GM18502 (cell line): ENCODE results near the gene APOBEC3H.
"Not testable (repeated sequence)": the region's sequence is repeated elsewhere in the genome, so short reads cannot be mapped to it uniquely, and the experiment has no call there.

ENCODE experiments used
- ATAC-seq: cut with Tn5 transposase; IDR thresholded peaks from one replicate; pipeline ENCODE4 v1.9.1; 2021; ENCODE audit warnings: mild to moderate bottlenecking; ENCODE audit not compliant: unreplicated experiment, poor library complexity

The APOBEC3H gene

DNA sequence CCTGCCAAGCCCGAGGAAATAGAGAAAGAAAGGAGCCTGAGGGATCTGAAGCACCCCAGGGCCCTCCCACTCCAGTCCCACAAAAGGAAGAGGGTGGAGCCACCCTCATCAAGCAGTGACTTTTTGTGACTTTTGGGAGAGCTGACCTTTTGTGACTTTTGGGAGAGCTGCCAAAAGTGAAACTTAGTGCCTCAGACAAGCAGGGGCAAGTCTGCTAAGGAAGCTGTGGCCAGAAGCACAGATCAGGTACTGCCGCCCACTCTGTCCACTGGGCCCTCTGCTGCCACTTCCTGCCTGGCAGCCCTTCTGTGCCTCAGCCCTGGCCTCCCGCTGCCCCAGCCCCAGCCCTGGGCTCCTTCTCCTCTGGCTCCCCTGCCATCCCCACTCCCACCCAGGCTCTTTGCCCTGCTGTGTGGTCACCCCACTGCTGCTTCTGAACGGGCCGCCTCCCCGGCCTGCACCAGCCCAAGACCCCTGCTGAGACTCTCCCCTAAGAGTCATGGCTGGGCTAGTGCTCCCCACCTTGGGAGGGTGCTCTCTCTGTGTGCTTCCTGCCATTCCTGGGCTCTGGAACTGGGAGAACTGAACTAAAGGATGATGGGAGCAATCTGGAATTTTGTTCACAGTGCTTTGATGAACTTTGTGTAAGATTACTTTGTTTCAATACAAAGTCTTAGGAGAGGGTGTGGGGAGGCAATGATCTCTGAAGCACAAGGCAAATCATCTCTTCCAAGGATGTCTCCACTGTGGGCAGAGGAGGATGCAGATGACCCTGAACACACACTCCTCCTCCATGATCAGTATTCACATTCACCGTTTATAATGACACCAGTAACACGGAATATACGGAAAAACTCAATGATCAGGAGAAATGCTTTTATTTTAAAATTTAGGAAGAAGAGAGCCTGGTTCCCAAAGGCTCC lies at the start of gene APOBEC3H:
Gene APOBEC3H (plus strand): TSS at position 147 of the 923 bp plus-strand sequence. CDS start 3,035 bp downstream, outside the sequence.
- no peak for ATAC-seq

DNA sequence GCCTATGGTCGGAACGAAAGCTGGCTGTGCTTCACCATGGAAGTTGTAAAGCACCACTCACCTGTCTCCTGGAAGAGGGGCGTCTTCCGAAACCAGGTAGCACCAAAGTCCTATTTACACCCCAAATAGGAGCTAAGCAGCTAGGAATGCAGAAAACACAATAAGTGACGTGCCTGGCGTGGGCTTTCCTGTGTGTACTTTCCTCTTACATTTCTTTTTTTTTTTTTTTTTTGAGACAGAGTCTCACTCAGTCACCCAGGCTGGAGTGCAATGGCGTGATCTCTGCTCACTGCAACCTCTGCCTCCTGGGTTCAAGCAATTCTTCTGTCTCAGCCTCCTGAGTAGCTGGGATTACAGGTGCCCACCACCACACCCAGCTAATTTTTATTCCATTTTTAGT lies 47.6 kb upstream of the APOBEC3H start:
- ATAC-seq: not testable (repeated sequence)

DNA sequence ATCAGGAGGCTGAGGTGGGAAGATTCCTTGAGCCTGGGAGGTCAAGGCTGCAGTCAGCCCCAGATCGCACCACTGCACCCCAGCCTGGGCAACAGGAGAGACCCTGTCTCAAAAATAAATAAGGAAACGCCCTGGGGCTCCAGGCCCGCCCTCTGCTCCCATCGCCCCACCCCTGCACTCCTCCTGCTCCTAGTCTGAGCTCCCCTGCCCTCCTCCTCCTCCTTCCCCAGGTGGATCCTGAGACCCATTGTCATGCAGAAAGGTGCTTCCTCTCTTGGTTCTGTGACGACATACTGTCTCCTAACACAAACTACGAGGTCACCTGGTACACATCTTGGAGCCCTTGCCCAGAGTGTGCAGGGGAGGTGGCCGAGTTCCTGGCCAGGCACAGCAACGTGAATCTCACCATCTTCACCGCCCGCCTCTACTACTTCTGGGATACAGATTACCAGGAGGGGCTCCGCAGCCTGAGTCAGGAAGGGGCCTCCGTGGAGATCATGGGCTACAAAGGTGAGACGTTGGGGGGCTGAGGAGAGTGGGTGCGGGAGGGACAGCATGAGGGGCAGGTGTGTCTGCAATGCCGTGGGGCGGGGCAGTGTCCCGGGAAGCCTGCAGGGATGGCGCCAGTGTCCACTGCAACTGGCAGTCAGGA lies 45.1 kb upstream of the APOBEC3H start:
- not testable (repeated sequence) for ATAC-seq

DNA sequence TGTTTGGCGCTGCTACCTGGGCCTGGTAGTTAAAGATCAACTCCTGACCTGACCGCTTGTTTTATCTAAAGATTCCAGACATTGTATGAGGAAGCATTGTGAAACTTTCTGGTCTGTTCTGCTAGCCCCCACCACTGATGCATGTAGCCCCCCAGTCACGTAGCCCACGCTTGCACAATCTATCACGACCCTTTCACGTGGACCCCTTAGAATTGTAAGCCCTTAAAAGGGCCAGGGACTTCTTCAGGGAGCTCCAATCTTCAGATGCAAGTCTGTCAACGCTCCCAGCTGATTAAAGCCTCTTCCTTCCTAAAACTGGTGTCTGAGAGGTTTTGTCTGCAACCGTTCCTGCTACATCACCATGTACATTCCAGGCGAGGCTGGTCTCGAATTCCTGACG lies 41.4 kb upstream of the APOBEC3H start:
- no peak for ATAC-seq

DNA sequence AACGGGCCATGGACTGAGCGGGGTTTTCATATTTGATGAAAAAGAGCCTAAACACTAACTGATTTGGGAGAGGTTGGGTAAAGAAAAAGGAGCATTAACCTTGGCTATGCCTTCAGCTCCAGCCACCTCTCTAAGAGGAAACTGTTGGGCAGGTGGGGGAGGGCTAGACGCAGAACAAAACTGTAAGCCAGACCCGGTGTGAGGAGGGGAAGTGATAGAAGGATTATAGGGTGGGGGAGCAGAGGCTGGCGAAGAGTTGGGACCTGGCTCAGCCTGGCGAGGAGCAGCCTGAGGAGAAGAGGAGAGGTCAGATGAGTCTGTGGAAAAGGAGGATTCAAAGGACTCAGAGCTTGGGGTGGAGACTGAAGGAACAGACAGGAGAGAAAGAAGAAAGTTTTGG lies 35.8 kb upstream of the APOBEC3H start:
- not testable (repeated sequence) for ATAC-seq

DNA sequence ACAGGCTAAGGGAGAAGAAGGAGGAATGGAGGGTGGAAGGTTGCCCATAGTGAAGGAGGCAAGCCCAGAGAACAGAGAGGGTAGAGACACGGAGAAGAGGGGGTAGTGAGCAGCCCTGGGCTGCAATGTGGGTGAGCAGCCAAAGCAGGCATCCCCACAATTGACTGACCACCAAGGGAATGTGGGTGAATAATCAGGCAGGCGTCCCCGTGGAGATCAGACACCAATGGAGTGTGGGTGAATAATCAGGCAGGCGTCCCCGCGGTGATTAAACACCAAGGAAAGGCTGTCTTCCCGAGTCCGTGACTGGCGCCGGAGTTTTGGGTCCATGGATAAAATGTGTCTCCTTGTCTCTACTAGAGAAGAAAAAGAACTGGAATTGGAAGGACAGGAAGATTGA lies 35.1 kb upstream of the APOBEC3H start:
- ATAC-seq: not testable (repeated sequence)

DNA sequence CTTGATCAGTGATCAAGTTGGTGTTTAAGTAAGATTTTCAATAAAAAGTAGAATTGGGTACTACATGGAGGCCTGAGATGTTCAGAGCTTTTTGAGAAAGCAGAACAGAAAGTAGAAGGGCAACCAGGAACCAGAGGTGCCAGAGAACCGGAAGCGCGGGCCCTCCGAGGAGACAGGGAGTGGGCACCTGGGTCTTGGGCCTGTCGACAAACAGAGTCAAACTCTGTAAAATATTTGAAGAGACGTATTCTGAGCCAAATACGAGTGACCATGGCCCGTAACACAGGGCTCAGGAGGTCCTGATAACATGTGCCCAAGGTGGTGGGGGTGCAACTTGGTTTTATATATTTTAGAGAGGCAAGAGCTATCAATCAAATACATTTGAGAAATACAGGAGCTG lies 33.1 kb upstream of the APOBEC3H start:
- ATAC-seq: peak; percentile 54

DNA sequence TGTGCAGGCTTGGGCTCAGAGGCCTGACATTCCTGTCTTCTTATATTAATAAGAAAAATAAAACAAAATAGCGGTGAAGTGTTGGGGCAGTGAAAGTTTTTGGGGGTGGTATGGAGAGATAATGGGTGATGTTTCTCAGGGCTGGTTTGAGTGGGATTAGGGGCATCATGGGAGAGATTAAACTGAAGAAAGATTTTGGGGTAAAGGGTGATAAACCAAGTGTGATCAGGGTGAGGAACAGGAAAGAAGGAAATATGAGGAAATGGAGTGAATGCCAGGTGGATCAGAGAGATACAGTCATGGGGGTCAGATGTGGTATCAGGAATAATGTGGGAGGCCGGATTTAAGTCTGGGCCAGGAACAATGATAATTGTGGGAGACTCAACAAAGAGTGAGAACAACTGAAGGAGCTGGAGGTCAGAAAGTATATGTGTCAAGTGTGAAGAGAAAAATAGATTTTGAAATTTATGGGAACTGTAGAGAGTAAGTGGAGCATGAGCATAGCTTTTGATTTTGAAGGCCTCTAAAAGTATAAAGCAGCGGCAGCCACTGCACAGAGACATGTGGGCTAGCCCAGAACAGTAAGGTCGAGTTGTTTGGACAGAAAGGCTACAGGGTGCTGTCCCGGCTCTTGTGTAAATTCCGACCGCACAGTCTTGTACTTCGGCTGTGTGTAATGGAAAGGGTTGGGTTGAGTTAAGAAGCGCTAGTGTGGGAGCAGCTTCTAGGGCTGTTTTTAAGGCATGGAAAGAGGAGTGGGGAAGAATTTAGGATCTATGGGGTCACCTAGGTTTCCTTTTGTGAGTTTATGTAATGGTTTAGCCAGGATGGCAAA lies 30.4 kb upstream of the APOBEC3H start:
- not testable (repeated sequence) for ATAC-seq

DNA sequence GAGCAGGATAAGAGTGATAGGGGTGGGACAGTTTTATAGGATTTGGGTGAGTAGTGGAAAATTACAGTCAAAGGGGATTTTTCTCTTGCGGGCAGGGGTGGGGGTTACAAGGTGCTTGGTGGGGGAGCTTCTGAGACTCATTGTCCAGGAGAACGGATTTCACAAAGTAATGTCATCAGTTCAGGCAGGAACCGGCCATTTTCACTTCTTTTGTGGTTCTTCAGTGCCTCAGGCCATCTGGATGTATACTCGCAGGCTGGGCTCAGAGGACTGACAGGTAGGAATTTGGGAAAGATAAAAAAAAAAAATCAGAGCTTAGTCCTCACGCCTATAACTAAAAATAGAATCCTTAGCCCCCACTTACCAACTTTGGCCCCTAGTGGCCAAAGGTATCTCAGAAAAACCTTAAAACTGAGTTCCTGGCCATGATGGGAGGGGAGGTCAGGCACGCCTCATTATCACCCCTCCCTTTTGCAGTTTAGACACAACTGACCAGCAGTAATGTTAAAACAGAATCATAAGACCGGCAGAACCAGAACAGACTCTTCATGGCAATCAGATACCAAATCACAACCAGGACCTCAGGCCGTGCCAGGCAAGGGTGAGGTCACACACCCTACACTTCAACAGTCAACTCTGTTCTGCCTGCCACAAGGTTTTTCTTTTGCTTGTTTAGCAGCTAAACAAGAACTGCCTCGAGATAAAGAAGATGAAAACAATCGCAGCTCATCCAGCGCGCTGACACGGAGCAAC lies 28.8 kb upstream of the APOBEC3H start:
- ATAC-seq: no peak

DNA sequence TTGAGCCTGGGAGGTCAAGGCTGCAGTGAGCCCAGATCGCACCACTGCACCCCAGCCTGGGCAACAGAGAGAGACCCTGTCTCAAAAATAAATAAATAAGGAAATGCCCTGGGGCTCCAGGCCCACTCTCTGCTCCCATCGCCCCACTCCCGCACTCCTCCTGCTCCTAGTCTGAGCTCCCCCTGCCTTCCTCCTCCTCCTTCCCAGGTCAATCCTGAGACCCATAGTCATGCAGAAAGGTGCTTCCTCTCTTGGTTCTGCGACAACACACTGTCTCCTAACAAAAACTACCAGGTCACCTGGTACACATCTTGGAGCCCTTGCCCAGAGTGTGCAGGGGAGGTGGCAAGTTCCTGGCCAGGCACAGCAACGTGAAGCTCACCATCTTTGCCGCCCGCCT lies 26.9 kb upstream of the APOBEC3H start:
- no peak for ATAC-seq

DNA sequence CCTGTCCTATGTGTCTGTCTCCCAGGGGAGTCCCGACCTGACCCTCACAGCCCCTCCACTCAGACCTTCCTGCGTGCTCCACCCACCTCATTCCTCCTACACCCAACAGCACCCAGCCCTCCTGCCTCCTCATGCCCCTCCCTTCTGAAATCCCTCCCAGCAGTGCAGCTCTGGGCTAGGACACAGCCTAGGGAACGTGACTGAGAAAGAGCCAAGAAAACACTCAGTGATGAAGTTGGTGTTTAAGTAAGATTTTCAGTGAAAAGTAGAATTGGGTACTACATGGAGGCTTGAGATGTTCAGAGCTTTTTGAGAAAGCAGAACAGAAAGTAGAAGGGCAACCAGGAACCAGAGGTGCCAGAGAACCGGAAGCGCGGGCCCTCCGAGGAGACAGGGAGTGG lies 24.5 kb upstream of the APOBEC3H start:
- ATAC-seq: not testable (repeated sequence)

DNA sequence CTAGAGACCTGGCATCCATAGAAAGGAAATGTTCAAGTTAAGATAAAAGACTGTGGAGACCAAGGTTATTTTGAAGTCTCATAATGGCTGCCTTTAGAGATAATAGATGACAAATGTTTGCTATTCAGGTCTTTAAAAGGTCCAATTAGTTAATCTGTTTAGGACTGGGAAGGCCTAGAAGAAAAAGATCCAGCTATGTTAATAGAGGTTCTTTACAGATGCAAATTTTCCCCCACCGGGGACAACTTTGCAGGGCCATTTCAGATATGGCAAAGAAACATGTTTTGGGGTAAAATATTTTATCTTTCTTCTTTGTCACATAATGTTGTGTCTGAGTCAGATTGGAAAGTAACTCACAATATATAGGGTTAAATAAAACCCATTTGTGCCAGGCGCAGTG lies 23.1 kb upstream of the APOBEC3H start:
- no peak for ATAC-seq

DNA sequence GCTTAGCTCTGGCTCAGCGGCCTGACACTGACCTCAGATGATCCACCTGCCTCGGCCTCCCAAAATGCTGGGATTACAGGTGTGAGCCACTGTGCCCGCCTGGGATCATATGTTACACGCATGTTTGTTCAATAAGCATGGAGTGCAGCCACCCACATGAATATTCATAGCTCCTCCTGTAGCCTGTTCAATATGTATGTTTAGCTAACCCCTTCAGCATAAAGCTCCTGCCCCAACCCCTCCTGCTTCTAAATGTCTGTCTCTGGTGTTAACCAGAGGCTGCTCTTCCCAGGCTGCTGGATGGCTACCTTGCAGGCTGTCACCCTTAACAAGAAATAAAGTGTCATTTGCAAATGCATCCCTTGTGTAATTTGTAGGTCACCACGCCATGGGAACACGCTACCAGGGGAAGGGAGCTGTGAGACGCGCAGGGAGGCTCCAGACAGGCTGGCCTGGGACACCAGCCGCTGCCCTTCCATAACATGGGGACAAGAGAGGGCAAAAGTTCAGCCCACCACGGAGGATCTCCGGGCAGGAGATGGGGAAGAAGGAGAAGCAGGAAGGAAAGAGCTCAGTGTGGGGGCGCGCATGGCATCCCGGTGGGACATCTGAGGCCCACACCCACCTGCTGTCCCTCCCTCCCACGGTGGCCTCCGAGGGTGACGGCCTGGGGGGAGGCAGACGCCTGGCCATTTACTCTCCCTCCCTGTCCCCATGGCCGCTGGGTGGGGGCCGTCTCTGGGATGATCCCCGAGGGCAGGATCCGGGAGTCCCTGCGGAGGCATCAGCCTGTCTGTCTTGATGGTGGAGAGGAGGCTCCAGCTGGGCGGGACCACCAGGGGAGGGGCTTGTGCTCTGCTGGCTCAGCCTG lies 20.7 kb upstream of the APOBEC3H start:
- not testable (repeated sequence) for ATAC-seq

DNA sequence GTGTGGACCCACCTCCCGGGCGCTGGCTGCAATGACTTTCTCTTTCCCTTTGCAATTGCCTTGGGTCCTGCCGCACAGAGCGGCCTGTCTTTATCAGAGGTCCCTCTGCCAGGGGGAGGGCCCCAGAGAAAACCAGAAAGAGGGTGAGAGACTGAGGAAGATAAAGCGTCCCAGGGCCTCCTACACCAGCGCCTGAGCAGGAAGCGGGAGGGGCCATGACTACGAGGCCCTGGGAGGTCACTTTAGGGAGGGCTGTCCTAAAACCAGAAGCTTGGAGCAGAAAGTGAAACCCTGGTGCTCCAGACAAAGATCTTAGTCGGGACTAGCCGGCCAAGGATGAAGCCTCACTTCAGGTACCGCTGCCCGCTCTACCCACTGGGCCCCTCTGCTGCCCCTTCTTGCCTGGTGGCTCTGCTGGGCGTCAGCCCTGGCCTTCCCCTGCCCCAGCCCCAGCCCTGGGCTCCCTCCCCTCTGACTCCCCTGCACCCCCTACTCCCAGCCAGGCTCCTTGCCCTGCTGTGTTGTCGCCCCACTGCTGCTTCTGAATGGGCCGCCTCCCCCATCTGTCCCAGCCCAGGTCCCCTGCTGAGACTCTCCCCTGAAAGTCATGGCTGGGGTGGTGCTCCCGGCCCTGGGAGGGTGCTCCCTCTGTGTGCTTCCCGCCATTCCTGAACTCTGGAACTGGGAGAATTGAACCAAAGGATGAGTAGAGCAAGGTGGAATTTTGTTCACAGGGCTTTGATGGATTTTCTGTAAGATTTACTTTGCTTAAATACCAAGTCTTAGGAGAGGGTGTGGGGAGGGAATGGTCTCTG lies 19.8 kb upstream of the APOBEC3H start, which contains the start of gene APOBEC3G:
Gene APOBEC3G (plus strand): TSS at position 250 of the 815 bp plus-strand sequence. CDS start 87 bp downstream, at position 337.
- ATAC-seq: peak; percentile 78

DNA sequence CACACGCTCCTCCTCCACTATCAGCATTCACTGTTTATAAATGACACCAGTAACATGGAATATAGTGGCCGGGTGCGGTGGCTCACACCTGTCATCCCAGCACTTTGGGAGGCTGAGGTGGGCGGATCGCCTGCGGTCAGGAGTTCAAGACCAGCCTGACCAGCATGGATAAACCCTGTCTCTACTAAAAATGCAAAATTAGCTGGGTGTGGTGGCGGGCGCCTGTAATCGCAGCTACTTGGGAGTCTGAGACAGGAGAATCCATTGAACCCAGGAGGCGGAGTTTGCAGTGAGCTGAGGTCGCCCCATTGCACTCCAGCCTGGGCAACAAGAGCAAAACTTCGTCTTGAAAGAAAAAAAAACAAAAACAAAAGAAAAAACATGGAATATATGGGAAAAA lies 19.1 kb upstream of the APOBEC3H start:
- ATAC-seq: not testable (repeated sequence)

DNA sequence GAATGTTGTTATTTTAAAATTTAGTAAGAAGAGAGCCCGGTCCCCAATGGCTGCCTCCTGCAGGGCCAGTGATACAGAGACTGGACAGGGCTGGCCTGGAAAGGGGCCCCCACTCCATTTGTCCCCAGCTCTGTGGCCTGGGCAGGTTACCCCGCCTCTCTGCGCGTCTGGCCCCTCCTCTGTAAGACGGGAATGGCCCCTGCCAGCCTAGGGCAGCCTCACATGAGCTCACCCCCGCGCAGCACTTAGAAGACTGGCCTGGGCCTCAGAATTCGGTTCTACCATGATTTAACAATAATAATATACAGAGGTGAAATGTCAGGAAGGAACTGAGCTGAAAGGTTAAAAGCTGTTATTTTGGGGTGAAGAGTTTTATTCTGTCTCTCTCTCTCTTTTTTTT lies 18.7 kb upstream of the APOBEC3H start:
- ATAC-seq: no peak

DNA sequence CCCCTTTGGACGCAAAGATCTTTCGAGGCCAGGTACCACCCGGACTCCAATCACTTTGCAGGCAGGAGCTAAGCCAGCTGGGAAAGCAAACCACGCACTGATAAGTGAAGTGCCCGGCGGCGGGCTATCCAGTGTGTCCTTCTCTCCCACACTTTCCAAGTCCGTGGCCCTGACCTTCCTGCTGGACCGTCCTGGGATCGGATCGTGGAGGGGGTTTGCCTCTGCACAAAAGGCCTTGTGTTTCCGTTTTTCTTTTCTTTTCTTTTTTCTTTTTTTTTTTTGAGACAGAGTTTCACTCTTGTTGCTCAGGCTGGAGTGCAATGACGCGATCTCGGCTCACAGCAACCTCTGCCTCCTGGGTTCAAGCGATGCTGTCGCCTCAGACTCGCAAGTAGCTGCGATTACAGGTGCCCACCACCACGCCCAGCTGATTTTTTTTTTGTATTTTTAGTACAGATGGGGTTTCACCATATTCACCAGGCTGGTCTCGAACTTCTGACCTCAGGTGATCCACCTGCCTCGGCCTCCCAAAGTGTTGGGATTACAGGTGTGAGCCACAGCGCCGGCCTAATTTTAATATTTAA lies 17.9 kb upstream of the APOBEC3H start:
- ATAC-seq: not testable (repeated sequence)
